Fibroblast of mammary gland (primary cell): Measurements from ENCODE around the gene UNC79.

ENCODE experiments used
- DNase-seq: peaks from one replicate; pipeline ENCODE4 v3.0.0-alpha.2; 2010; ENCODE audit warnings: low read depth
- H3K4me3 ChIP-seq: 2 replicates; pipeline ENCODE4 v1.5.1; 2011; ENCODE audit warnings: low read depth, mild to moderate bottlenecking, low read length, moderate library complexity; ENCODE audit not compliant: control insufficient read depth
- TF ChIP-seq, protein P1 (sequence below): conservative IDR thresholded peaks from 2 replicates; pipeline ENCODE4 v1.5.1; 2011; ENCODE audit warnings: low read depth, low read length, inconsistent platforms; ENCODE audit not compliant: control insufficient read depth, insufficient read depth

The UNC79 gene

DNA sequence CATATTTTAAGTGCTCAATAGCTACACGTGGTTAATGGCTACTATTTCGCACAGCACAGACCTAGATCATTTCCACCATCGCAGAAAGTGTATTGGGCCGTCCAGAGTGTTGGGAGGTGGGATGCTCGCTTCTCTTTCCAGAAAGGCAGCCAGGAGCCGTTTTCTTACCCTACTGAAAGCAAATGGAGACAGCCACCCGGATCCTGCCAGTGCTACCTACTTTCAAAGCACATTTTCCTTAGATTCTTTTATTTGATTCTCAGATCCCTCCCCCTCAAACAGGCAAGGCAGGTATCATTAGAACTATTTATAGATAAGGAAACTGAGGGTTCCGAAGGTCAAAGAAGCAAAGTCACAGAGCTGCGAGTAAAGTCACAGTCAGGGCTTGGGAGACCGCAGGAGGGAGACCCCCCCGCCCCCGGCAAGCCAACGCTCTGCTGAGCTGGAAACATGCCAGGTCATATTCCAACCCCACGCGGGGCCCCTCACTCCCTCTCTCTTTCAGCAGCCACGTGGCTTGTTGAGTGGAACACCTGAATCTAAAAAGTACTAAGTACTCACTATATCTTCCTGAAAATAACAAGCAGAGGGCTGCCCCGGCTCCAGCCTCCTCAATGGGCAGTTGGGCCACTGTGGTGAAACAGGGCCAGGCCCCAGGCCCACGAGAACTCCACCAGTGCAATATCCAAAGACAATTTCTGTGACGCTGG, 321.4 kb downstream of the UNC79 start:
- no peak overlapping the region for H3K4me3 ChIP-seq
- TF ChIP-seq, protein P1, sequence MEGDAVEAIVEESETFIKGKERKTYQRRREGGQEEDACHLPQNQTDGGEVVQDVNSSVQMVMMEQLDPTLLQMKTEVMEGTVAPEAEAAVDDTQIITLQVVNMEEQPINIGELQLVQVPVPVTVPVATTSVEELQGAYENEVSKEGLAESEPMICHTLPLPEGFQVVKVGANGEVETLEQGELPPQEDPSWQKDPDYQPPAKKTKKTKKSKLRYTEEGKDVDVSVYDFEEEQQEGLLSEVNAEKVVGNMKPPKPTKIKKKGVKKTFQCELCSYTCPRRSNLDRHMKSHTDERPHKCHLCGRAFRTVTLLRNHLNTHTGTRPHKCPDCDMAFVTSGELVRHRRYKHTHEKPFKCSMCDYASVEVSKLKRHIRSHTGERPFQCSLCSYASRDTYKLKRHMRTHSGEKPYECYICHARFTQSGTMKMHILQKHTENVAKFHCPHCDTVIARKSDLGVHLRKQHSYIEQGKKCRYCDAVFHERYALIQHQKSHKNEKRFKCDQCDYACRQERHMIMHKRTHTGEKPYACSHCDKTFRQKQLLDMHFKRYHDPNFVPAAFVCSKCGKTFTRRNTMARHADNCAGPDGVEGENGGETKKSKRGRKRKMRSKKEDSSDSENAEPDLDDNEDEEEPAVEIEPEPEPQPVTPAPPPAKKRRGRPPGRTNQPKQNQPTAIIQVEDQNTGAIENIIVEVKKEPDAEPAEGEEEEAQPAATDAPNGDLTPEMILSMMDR: no peak
- no peak for DNase-seq

DNA sequence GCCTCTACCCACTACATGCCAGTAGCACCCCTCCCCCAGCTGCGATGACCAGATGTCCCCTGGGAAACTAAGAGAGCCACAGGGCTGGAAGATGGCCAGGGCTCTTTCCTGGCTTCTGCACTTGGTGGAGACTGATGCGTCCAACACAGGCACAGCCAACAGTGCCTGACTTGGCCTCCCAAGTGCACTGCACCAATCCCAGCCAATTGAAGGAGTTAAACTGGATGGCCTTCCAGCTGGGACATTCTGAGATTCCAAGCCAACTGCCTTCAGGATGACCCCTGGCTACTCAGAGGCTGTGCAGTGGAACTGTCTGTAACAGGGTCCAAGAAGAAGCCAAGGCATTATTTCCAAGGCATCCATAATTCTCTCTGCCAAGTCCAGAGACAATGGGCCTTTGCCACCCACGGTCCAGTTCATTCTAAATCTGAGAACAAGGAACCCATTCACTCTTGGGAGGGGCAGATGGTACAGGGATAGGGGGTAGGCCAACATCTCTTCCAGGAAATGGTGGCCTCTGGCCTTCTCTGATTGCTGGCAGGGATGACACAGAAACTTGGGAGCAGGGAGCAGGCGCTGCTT, 322.3 kb downstream of the UNC79 start:
- TF ChIP-seq, protein P1: no peak
- DNase-seq: no peak
- no peak overlapping the region for H3K4me3 ChIP-seq

DNA sequence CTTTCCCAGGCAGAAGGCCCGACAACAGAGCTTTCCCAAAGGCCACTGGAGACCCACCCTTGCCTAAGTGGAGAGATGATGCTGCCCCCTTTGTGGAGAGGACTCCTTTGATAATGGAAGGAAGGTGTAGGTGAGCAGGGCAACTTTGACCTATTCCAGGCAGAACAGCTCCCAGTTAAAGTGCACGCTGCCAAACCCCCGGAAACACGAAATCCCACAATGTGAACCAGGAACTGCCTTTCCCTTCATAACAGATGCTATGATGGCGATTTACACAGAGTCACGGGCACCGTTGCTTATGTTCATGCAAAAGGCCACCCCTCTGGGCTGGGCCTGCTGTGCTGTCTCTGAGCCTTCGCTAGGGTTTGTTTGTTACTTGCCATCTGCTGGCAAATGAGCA, 322.9 kb downstream of the UNC79 start:
- TF ChIP-seq, protein P1: no peak
- no peak overlapping the region for H3K4me3 ChIP-seq

DNA sequence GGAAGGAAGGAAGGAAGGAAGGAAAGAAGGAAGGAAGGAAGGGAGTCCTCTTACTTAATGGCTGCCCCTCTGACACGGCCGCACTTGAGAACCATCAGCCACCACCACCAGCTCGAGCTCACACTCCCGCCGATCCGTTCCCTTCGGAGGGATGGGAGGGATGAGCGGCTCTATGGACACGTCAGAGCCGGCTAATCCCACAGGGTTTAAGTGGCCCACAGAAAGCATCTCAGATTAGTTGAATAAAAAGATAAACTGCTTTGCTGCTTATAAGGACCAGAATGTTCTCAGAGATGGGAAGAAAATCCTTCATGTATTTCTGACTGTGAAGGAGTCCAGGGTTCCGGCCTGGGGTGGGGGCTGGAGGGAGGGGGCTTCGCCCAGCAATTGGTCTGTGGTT, 326.5 kb downstream of the UNC79 start:
- H3K4me3 ChIP-seq: no peak overlapping the region
- TF ChIP-seq, protein P1: no peak
- no peak for DNase-seq

More for the DNA sequence above, 322.9 kb downstream of the UNC79 start:
- DNase-seq: no peak
